Endothelial cell of umbilical vein (primary cell): Measurements from ENCODE around the gene GPSM1. TPM values are rescaled to one million over a fixed set of nuclear protein-coding genes. Genes with fewer than 3 reads are reported as not detected.
A peak's percentile ranks its signal among the peaks of the same experiment; 100 is the strongest.

ENCODE experiments used
- BruUV-seq: library from RNA; stranded (reverse); fragments of 400-500 nt; replicated peaks from 2 replicates; lab custom pipeline; 2021; lab: Mats Ljungman, UMichigan
- CTCF ChIA-PET: fragments of 300-600, 350-600 bp; sonication (Branson Sonifier 250); formaldehyde crosslinking; loops from one replicate; lab custom pipeline; 2021; ENCODE audit warnings: antibody characterized with exemption, inconsistent platforms; lab: Charles Lee
- POLR2A ChIA-PET: fragments of 300-600, 350-600 bp; sonication (Branson Sonifier 250); formaldehyde crosslinking; loops from one replicate; lab custom pipeline; 2021; ENCODE audit warnings: antibody characterized with exemption, inconsistent platforms; lab: Charles Lee
- DNase-seq: peaks from one replicate; pipeline ENCODE4 v3.0.0-alpha.2; 2011; ENCODE audit warnings: low read depth, low spot score
- FAIRE-seq: peaks from 2 replicates; lab custom pipeline; 2011; peaks lifted over from hg19 to GRCh38; lab: Jason Lieb, UNC
- H2AFZ ChIP-seq: 2 replicates; pipeline ENCODE4 v1.6.0; 2012; ENCODE audit warnings: low read depth, low read length, control low read depth, inconsistent platforms
- H3K27ac ChIP-seq: 2 replicates; pipeline ENCODE4 v1.5.1; 2011; ENCODE audit warnings: low read depth, mild to moderate bottlenecking, control low read depth, low read length, moderate library complexity; ENCODE audit not compliant: insufficient read depth
- H3K27me3 ChIP-seq, 2 experiments: 2 replicates each; pipeline versions ENCODE4 v1.6.0 to v1.6.1; 2011; ENCODE audit warnings: low read length in 2 of 2, mixed read lengths in 1 of 2; ENCODE audit not compliant: control insufficient read depth in 2 of 2, insufficient read depth in 2 of 2
- H3K36me3 ChIP-seq, 2 experiments: 2 replicates in 1 of 2; 3 replicates in 1 of 2; pipeline ENCODE4 v1.5.1; 2011; ENCODE audit warnings: low read length in 2 of 2, mild to moderate bottlenecking in 1 of 2, moderate library complexity in 1 of 2; ENCODE audit not compliant: control insufficient read depth in 2 of 2, insufficient read depth in 2 of 2; ENCODE audit errors: extremely low read depth in 1 of 2
- H3K4me1 ChIP-seq: 3 replicates; pipeline ENCODE4 v1.5.1; 2011; ENCODE audit warnings: mild to moderate bottlenecking, low read length; ENCODE audit not compliant: control insufficient read depth, insufficient read depth; ENCODE audit errors: extremely low read depth
- H3K4me2 ChIP-seq: 2 replicates; pipeline ENCODE4 v1.6.1; 2011; ENCODE audit warnings: low read length, control low read depth, mixed read lengths; ENCODE audit not compliant: insufficient read depth
- H3K4me3 ChIP-seq, 3 experiments: fragments of 200-600 bp in 1 of 3; sonication (generic), shearing (Covaris generic) in 1 of 3; replicated peaks in 1 of 3; 2 replicates each; pipeline ENCODE4 v1.5.1; 2011 to 2016; ENCODE audit warnings: control low read depth in 3 of 3, low read length in 3 of 3, mild to moderate bottlenecking in 2 of 3, inconsistent platforms in 1 of 3, low read depth in 1 of 3, moderate library complexity in 1 of 3; ENCODE audit not compliant: insufficient read depth in 1 of 3
- H3K79me2 ChIP-seq: 2 replicates; pipeline ENCODE4 v1.6.0; 2012; ENCODE audit warnings: low read length, inconsistent platforms; ENCODE audit not compliant: control insufficient read depth, insufficient read depth
- H3K9ac ChIP-seq: replicated peaks from 2 replicates; pipeline ENCODE3; 2011; ENCODE audit warnings: low read length, control low read depth; ENCODE audit not compliant: insufficient read depth; ENCODE audit errors: extremely low read depth
- H3K9me1 ChIP-seq: replicated peaks from 3 replicates; pipeline ENCODE4 v1.6.0; 2011; ENCODE audit warnings: mild to moderate bottlenecking, low read length; ENCODE audit not compliant: control insufficient read depth, insufficient read depth; ENCODE audit errors: extremely low read depth
- H3K9me3 ChIP-seq: replicated peaks from 2 replicates; pipeline ENCODE4 v1.5.1; 2012; ENCODE audit warnings: low read length, inconsistent platforms; ENCODE audit not compliant: control insufficient read depth, insufficient read depth
- H4K20me1 ChIP-seq: replicated peaks from 2 replicates; pipeline ENCODE3; 2011; ENCODE audit warnings: mild to moderate bottlenecking, low read length; ENCODE audit not compliant: control insufficient read depth, insufficient read depth; ENCODE audit errors: extremely low read depth
- CTCF ChIP-seq, 2 donors: IDR thresholded peaks; 1 replicate in 1 of 2; 2 replicates in 1 of 2; pipeline ENCODE4 v1.5.1; 2011; ENCODE audit warnings: low read length in 2 of 2, mild to moderate bottlenecking in 2 of 2, moderate library complexity in 2 of 2, control low read depth in 1 of 2, inconsistent platforms in 1 of 2, low read depth in 1 of 2; ENCODE audit not compliant: insufficient read depth in 1 of 2; ENCODE audit errors: extremely low read depth in 1 of 2
- EZH2 ChIP-seq: IDR thresholded peaks from 2 replicates; pipeline ENCODE4 v1.6.1; 2012; ENCODE audit warnings: borderline replicate concordance, low read depth, mild to moderate bottlenecking, moderate library complexity, low read length, inconsistent platforms; ENCODE audit not compliant: severe bottlenecking
- FOS ChIP-seq: IDR thresholded peaks from 2 replicates; pipeline ENCODE4 v1.6.1; 2011; ENCODE audit warnings: mild to moderate bottlenecking, low read length, moderate library complexity, borderline replicate concordance; ENCODE audit not compliant: insufficient read depth
- GATA2 ChIP-seq: IDR thresholded peaks from 2 replicates; pipeline ENCODE4 v1.7.0; 2011; ENCODE audit warnings: low read depth, mild to moderate bottlenecking, moderate library complexity, mixed read lengths, low read length; ENCODE audit not compliant: insufficient read length, insufficient read depth
- JUN ChIP-seq: IDR thresholded peaks from 2 replicates; pipeline ENCODE4 v1.6.1; 2011; ENCODE audit warnings: borderline replicate concordance, low read depth; ENCODE audit not compliant: insufficient read length, insufficient read depth
- MAX ChIP-seq: IDR thresholded peaks from 2 replicates; pipeline ENCODE4 v1.6.1; 2011; ENCODE audit not compliant: insufficient read depth, insufficient read length
- MYC ChIP-seq: IDR thresholded peaks from one replicate; pipeline ENCODE4 v1.6.1; 2011; ENCODE audit warnings: mild to moderate bottlenecking, low read depth, low read length
- POLR2A ChIP-seq: IDR thresholded peaks from 2 replicates; pipeline ENCODE4 v1.6.1; 2012; ENCODE audit warnings: low read depth, mild to moderate bottlenecking, control low read depth, low read length
- POLR2AphosphoS5 ChIP-seq: IDR thresholded peaks from 2 replicates; pipeline ENCODE4 v1.6.1; 2012; ENCODE audit warnings: low read depth, mild to moderate bottlenecking, control low read depth, low read length, moderate library complexity; ENCODE audit not compliant: insufficient read depth
- dilution Hi-C: fragments of 300-500 bp; cut with MboI; formaldehyde crosslinking; loops from one replicate; pipeline ENCODE4 v1.15.0; 2019; ENCODE audit warnings: low sequenced_read_pairs; ENCODE audit not compliant: extremely low pct_ligation_motif_present
- intact Hi-C: fragments of 100-400 bp; cut with micrococcal nuclease; formaldehyde crosslinking; loops from one replicate; pipeline ENCODE4 v1.10.0; 2022
- polyA plus RNA-seq, 4 experiments: library from polyadenylated mRNA; depleted of rRNA in 3 of 4; stranded (reverse) in 3 of 4; unstranded in 1 of 4; fragments of >200 nt; gene quantifications; 2 replicates each; pipeline versions ENCODE4 v1.2.1 to v1.2.3, GENCODE V29; 2011 to 2012; ENCODE audit warnings: missing spikeins in 1 of 4
- total RNA-seq: library from RNA; stranded (reverse); gene quantifications from 2 replicates; pipeline ENCODE4 v1.2.3, GENCODE V29; 2021

The GPSM1 gene
- total and polyA plus RNA-seq, 2 donors (not counting 3 experiments of a cell fraction or from before 2014, with no cell fraction given) = 34.6 to 47.1 TPM

DNA sequence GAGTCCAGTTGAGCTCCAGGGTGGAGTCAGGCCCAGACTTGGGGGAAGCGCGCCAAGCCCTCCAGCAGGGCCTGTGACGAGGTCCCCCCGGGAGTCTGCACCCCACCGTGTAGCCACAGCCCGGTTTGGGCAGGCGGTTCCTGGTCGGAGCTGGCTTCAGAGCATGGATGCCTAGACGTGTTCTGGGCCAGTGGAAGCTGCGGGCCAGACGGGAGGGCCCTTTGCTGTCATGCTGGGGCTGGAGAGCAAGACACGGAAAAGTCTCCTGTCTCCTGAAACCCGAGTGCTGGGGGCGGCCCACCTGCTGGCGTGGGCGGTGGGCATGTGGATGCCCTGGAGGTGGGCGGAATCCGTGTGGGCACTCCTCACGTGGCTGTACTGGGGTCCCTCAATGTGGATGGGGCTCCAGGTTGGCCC is 1.9 kb downstream of the GPSM1 start:
- Histone ChIP-seq H4K20me1 (no peaks in the 10 kb centered on the region), H3K4me2 (peak overlapping the region; percentile 94), H3K9me3 (no peaks in the 10 kb centered on the region), H3K9ac (peak overlapping the region; percentile 87), H3K9me1 (no peaks in the 10 kb centered on the region), H3K4me1 (peaks cover 20% of the 10 kb centered on the region), H3K27me3 (no peaks in the 10 kb centered on the region), H3K36me3 (no peaks in the 10 kb centered on the region), H3K79me2 (peaks cover 40% of the 10 kb centered on the region), H2AFZ (no peak overlapping the region), H3K4me3 (peak overlapping the region in 2 of 3 experiments; percentile 66 to 80), H3K27ac (no peak overlapping the region)
- TF ChIP-seq FOS (no peak), GATA2 (no peak), MAX (no peak), POLR2AphosphoS5 (no peak), POLR2A (no peak), MYC (no peak), CTCF (IDR thresholded peaks at IDR 0.05; ENCODE audit: extremely low read depth in 1 of 2, insufficient read depth in 1 of 2, low read depth in 1 of 2, low read length in 2 of 2) (no peak), EZH2 (no peak), JUN (no peak)
- dilution Hi-C loops (no loop called here), intact Hi-C loops (no loop called here)
- no TSS peak for BruUV-seq
- FAIRE-seq (no peak), DNase-seq (no peak)
- ChIA-PET CTCF (interaction anchor here (0.8 to 1.1 kb wide), 4 partner anchors 9 to 34 kb away, joined by 3 to 4 read pairs (median 3); no protein-coding TSS in a partner anchor), POLR2A (no interaction called here)
